Thoracic aorta (tissue), 2 donors: ENCODE results near the gene FBXO15. TPM values are rescaled to one million over a fixed set of nuclear protein-coding genes. Genes with fewer than 3 reads are reported as not detected.

Source experiments
- ATAC-seq: fragments of 150-250 bp; one replicate; pipeline ENCODE4 v1.8.0; 2017; ENCODE audit warnings: low read depth; ENCODE audit not compliant: insufficient number of reproducible peaks, low FRiP score
- DNase-seq: peaks from one replicate; pipeline ENCODE4 v3.0.0-alpha.2; 2020; ENCODE audit warnings: low spot score
- H3K27ac ChIP-seq, 2 donors: fragments of 200-600 bp; sonication (generic); 1 replicate in 1 of 2; 2 replicates in 1 of 2; pipeline ENCODE4 v1.5.1; 2016; ENCODE audit warnings: mild to moderate bottlenecking in 2 of 2, moderate library complexity in 2 of 2
- H3K27me3 ChIP-seq: fragments of 200-600 bp; sonication (generic); replicated peaks from 2 replicates; pipeline ENCODE4 v1.6.0; 2016; ENCODE audit warnings: mild to moderate bottlenecking; ENCODE audit not compliant: insufficient read depth
- H3K36me3 ChIP-seq: fragments of 200-600 bp; sonication (generic); one replicate; pipeline ENCODE4 v1.5.1; 2016
- H3K4me1 ChIP-seq, 2 donors: fragments of 200-600 bp; sonication (generic); 1 replicate in 1 of 2; 2 replicates in 1 of 2; pipeline versions ENCODE4 v1.5.1 to v1.6.0; 2016; ENCODE audit warnings: low read depth in 2 of 2, mild to moderate bottlenecking in 1 of 2; ENCODE audit not compliant: control insufficient read depth in 1 of 2
- H3K4me3 ChIP-seq: fragments of 200-600 bp; sonication (generic); 2 replicates; pipeline ENCODE4 v1.5.1; 2016; ENCODE audit warnings: mild to moderate bottlenecking
- H3K9me3 ChIP-seq: fragments of 200-600 bp; sonication (generic); 2 replicates; pipeline ENCODE4 v1.5.1; 2016
- CTCF ChIP-seq: fragments of 200-600 bp; sonication (generic); IDR thresholded peaks from one replicate; pipeline ENCODE4 v1.5.1; 2019; ENCODE audit warnings: antibody characterized with exemption
- total RNA-seq, 2 donors: library from RNA; depleted of rRNA; stranded (reverse); fragments of >200 nt; gene quantifications; one replicate each; pipeline versions ENCODE4 v1.1.0 to v1.2.3, GENCODE V29; 2016

FBXO15 gene, protein sequence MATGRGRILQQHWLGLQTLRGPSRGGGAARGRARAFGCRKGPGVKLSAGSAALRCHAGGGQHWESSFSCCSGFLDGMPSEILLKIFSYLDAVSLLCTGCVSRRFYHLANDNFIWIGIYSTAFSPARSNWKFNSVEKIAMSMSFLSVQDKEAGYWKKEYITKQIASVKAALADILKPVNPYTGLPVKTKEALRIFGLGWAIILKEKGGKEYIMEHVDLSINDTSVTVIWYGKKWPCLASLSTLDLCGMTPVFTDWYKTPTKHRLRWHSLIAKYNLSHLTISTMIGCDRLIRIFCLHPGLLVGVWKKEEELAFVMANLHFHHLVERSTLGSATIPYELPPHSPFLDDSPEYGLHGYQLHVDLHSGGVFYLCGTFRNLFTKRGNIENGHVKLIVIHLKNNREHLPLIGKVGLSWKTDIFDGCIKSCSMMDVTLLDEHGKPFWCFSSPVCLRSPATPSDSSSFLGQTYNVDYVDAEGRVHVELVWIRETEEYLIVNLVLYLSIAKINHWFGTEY
- 1 to 10 TPM in 1 of 2 donors, not detected in 1; 1.8 TPM for total RNA-seq

DNA sequence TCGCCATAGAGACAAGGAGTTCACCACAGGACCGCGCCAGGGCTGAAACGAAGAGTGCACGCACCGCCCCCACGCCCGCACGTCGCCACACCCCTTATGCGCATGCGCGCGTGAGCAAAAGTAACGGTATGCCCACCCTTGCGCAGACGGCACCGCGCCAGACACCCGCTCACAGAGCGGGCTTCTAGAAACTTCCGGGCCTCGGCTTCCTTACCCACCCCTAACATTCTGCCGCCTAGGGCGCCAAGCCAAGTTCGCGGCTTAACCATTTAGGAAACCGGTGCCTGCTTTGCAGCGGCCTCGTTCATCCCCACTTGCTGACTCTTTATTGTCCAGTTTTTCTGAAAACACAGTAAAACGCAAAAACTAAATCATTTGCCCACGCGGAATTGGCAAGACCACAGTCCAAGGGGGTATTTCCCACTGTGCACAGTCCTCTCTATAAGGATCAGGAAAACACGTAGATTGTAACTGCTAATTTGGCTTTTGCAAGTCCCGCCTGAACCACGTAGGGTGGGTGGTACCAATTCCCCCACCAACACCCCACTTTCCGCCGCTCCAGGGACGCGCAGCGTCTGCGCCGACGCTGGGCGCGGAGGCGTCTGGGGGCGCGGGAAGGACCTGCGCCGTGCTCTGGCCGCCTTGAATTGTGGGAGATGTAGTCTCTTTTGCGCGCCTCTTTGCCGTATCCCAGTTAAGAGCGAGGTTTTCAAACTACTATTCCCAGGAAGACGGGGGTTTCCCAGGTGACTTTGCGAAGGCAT, at the start of gene FBXO15, which contains the start of gene TIMM21:
Gene FBXO15 (minus strand): TSS at position 56 of the 764 bp plus-strand sequence. CDS start 49 bp downstream, at position 7.
Gene TIMM21 (plus strand): TSS at position 745 of the 764 bp plus-strand sequence. CDS start 286 bp downstream, outside the sequence.
- Histone ChIP-seq H3K36me3 (no peaks in the 10 kb centered on the region), H3K27me3 (no peaks in the 10 kb centered on the region), H3K4me1 (peaks cover 15 to 22% of the 10 kb centered on the region in 2 donors), H3K9me3 (no peaks in the 10 kb centered on the region), H3K4me3 (peak within 1 kb of the TSS; percentile 81), H3K27ac (peak within 1 kb of the TSS; percentile 79 to 87)
- peak; percentile 93 for DNase-seq
- peak; percentile 95 for ATAC-seq
- TF ChIP-seq CTCF, result no peak

DNA sequence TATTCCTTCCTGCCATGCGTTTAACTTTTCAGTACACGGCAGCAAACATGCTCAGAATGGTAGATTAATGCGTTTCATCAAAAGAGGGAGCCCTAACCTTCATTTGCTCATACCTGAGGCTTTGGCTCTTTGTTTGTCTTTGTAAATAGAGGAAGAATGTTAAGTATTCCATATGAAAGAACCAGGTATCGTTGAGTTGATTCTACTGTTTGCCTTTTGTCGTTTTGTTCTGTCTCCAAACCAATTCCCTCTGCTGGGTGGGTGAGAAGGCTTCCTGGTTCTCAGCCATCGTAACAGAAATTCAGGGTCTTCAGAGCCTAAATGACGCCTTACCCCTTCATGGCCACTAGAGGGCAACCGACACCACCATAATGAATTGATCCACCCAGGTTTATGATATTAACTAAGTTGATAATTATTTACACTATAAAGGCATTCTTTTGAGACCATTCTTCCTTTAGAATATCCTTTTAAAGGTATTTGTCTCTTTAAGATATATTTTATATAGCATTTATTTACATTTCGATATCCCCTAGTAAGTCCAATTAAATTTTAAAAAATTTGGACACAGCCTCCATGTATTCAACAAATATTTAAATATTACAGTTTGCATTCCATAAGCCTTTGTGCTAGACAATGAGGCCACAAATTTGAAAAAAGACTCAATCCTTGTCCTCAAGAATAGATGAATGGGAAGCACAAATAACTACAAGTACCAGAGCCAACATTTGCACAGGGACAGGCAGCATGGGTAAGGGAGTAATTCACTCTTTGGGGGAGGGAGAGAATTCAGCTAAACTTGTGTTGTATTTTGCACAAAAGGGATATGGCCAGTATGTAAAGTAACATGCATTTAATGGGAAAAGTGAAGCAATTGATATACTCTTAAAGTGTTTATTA, 48.8 kb upstream of the FBXO15 start:
- TF ChIP-seq CTCF, result peak; percentile 87
- Histone ChIP-seq H3K27me3 (no peaks in the 10 kb centered on the region), H3K9me3 (no peaks in the 10 kb centered on the region), H3K4me3 (peak overlapping the region; percentile 34), H3K36me3 (no peaks in the 10 kb centered on the region), H3K27ac (no peak overlapping the region), H3K4me1 (no peaks in the 10 kb centered on the region)
- ATAC-seq, result peak; percentile 51
- no peak for DNase-seq

GRCh38 chr18:74194691-74195090, 47.1 kb upstream of the FBXO15 start:
- DNase-seq (no peak), ATAC-seq (no peak)
- H3K27ac ChIP-seq, result no peak overlapping the region
- H3K36me3 ChIP-seq, result no peaks in the 10 kb centered on the region
- H3K4me1 ChIP-seq, result no peaks in the 10 kb centered on the region
- H3K27me3 ChIP-seq, result no peaks in the 10 kb centered on the region
- TF ChIP-seq CTCF, result no peak
- no peaks in the 10 kb centered on the region for H3K9me3 ChIP-seq
- no peak overlapping the region for H3K4me3 ChIP-seq

DNA sequence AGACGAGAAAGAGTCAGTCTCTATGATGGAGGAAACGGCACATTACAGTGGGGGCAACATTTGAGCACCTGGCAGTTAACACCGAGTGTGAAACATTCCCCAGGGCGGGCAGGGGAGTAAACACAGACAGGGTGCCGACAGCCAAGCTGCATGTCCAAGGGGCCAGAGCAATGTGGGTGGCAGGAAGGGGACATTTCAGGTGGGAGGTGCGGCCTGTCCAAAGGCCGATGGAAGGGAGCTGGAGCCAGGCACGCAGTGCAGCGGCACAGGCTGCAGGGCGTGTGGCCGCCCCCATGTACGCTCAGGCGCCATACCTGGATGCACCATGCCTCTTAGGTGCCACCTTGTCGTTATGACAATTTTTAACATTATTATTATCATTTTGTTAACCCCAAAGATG, 43.9 kb upstream of the FBXO15 start:
- no peak for TF ChIP-seq CTCF
- Histone ChIP-seq H3K27me3 (no peaks in the 10 kb centered on the region), H3K4me1 (no peaks in the 10 kb centered on the region), H3K9me3 (no peaks in the 10 kb centered on the region), H3K36me3 (no peaks in the 10 kb centered on the region), H3K27ac (no peak overlapping the region), H3K4me3 (no peak overlapping the region)
- DNase-seq, result no peak
- no peak for ATAC-seq
